SK-N-SH (cell line): ENCODE results near the gene TTC39A. TPM values are rescaled to one million over a fixed set of nuclear protein-coding genes. Genes with fewer than 3 reads are reported as not detected.

Experiments used
- CTCF ChIA-PET: fragments of 300-600, 350-600 bp; formaldehyde crosslinking; extraction: SDS; loops from one replicate; lab custom pipeline; 2021; lab: Yijun Ruan, JAX
- POLR2A ChIA-PET: fragments of 350-600 bp; sonication (Branson Sonifier 250); formaldehyde crosslinking; extraction: SDS; loops from one replicate; lab custom pipeline; 2020; ENCODE audit warnings: antibody characterized with exemption, inconsistent platforms; lab: Yijun Ruan, JAX
- DNase-seq: peaks from one replicate; pipeline ENCODE4 v3.0.0; 2012
- H2AFZ ChIP-seq: fragments of 200-600 bp; sonication (generic); 2 replicates; pipeline ENCODE4 v1.8.1; 2016; ENCODE audit warnings: antibody characterized with exemption, mild to moderate bottlenecking, low read depth
- H3F3A ChIP-seq: fragments of 200-600 bp; sonication (generic); replicated peaks from 2 replicates; pipeline ENCODE3; 2016; ENCODE audit warnings: antibody characterized with exemption, mild to moderate bottlenecking; ENCODE audit not compliant: insufficient read depth
- H3K27ac ChIP-seq, 2 experiments: fragments of 200-500 bp in 1 of 2; fragments of 200-600 bp in 1 of 2; sonication (Bioruptor generic) in 1 of 2; sonication (generic), shearing (Covaris generic) in 1 of 2; 2 replicates each; pipeline versions ENCODE4 v1.5.1 to v1.6.1; 2014 to 2016; ENCODE audit warnings: low read depth in 2 of 2, inconsistent platforms in 1 of 2, low read length in 1 of 2, mild to moderate bottlenecking in 1 of 2, mixed read lengths in 1 of 2
- H3K27me3 ChIP-seq: fragments of 200-600 bp; sonication (generic), shearing (Covaris generic); 2 replicates; pipeline ENCODE4 v1.6.1; 2016; ENCODE audit warnings: mixed run types; ENCODE audit not compliant: insufficient read depth
- H3K36me3 ChIP-seq, 2 experiments: fragments of 200-500 bp in 1 of 2; fragments of 200-600 bp in 1 of 2; sonication (Bioruptor generic) in 1 of 2; sonication (generic) in 1 of 2; replicated peaks in 1 of 2; 2 replicates each; pipeline versions ENCODE3 to v1.5.1; 2014 to 2016; ENCODE audit warnings: low read length in 1 of 2, mild to moderate bottlenecking in 1 of 2; ENCODE audit not compliant: insufficient read depth in 2 of 2, control insufficient read depth in 1 of 2
- H3K4me1 ChIP-seq, 2 experiments: fragments of 200-500 bp in 1 of 2; fragments of 200-600 bp in 1 of 2; sonication (Bioruptor generic) in 1 of 2; sonication (generic), shearing (Covaris generic) in 1 of 2; 2 replicates each; pipeline versions ENCODE4 v1.5.1 to v1.6.1; 2014 to 2016; ENCODE audit warnings: low read depth in 1 of 2, low read length in 1 of 2, mixed run types in 1 of 2; ENCODE audit not compliant: insufficient read depth in 2 of 2, control insufficient read depth in 1 of 2
- H3K4me2 ChIP-seq: fragments of 200-600 bp; sonication (generic), shearing (Covaris generic); 2 replicates; pipeline ENCODE4 v1.6.1; 2017; ENCODE audit warnings: mixed run types
- H3K4me3 ChIP-seq, 2 experiments: fragments of 200-500 bp in 1 of 2; fragments of 200-600 bp in 1 of 2; sonication (Bioruptor generic) in 1 of 2; sonication (generic), shearing (Covaris generic) in 1 of 2; 2 replicates each; pipeline versions ENCODE4 v1.5.1 to v1.8.1; 2014 to 2016; ENCODE audit warnings: low read depth in 2 of 2, inconsistent platforms in 1 of 2, low read length in 1 of 2, mild to moderate bottlenecking in 1 of 2, mixed read lengths in 1 of 2, moderate library complexity in 1 of 2
- H3K79me2 ChIP-seq: fragments of 200-600 bp; sonication (generic); 2 replicates; pipeline ENCODE4 v1.8.1; 2017; ENCODE audit warnings: mild to moderate bottlenecking; ENCODE audit not compliant: insufficient read depth
- H3K9ac ChIP-seq: fragments of 200-600 bp; sonication (generic); 2 replicates; pipeline ENCODE4 v1.6.1; 2017; ENCODE audit warnings: mixed run types
- H3K9me2 ChIP-seq: fragments of 200-600 bp; sonication (generic); 2 replicates; pipeline ENCODE4 v1.6.1; 2017; ENCODE audit warnings: mixed run types
- H3K9me3 ChIP-seq: fragments of 200-600 bp; sonication (generic); 2 replicates; pipeline ENCODE4 v1.6.1; 2017; ENCODE audit warnings: mixed run types, mild to moderate bottlenecking, moderate library complexity
- H4K20me1 ChIP-seq: fragments of 200-600 bp; sonication (generic); 2 replicates; pipeline ENCODE4 v1.6.1; 2017; ENCODE audit warnings: mild to moderate bottlenecking, mixed run types; ENCODE audit not compliant: insufficient read depth
- CHD2 ChIP-seq: fragments of 150-350 bp; IDR thresholded peaks from 2 replicates; pipeline ENCODE4 v1.6.1; 2018; ENCODE audit warnings: low read length; ENCODE audit not compliant: partially characterized antibody
- ELF1 ChIP-seq: IDR thresholded peaks from 2 replicates; pipeline ENCODE4 v1.4.0; 2012
- FOSL2 ChIP-seq: IDR thresholded peaks from 2 replicates; pipeline ENCODE4 v1.4.0; 2012; ENCODE audit warnings: low read depth, mild to moderate bottlenecking, moderate library complexity, borderline replicate concordance
- FOXJ3 ChIP-seq: sonication (generic); formaldehyde crosslinking; IDR thresholded peaks from 2 replicates; pipeline ENCODE4 v1.5.1; 2020; ENCODE audit warnings: mild to moderate bottlenecking, missing genetic modification reagents
- GABPA ChIP-seq: IDR thresholded peaks from 2 replicates; pipeline ENCODE4 v1.4.0; 2012; ENCODE audit warnings: low read depth, mild to moderate bottlenecking
- GATA2 ChIP-seq: sonication (generic); formaldehyde crosslinking; IDR thresholded peaks from 2 replicates; pipeline ENCODE4 v1.5.0; 2020; ENCODE audit warnings: mild to moderate bottlenecking, missing genetic modification reagents
- MEF2A ChIP-seq: IDR thresholded peaks from 2 replicates; pipeline ENCODE4 v1.4.0; 2012; ENCODE audit warnings: low read depth, borderline replicate concordance
- MXI1 ChIP-seq: IDR thresholded peaks from 2 replicates; pipeline ENCODE4 v1.6.1; 2012; ENCODE audit warnings: mild to moderate bottlenecking, low read depth, low read length, improper control_type of control experiment
- NFIC ChIP-seq: IDR thresholded peaks from 2 replicates; pipeline ENCODE4 v1.4.0; 2012; ENCODE audit warnings: borderline replicate concordance
- RAD21 ChIP-seq: IDR thresholded peaks from 2 replicates; pipeline ENCODE4 v1.6.1; 2012; ENCODE audit warnings: mild to moderate bottlenecking, low read length
- REST ChIP-seq: IDR thresholded peaks from 2 replicates; pipeline ENCODE4 v1.6.1; 2012; ENCODE audit warnings: mild to moderate bottlenecking, low read depth, low read length, moderate library complexity
- RFX5 ChIP-seq: IDR thresholded peaks from 2 replicates; pipeline ENCODE4 v1.6.1; 2012; ENCODE audit warnings: mild to moderate bottlenecking, improper control_type of control experiment, low read length
- SMC3 ChIP-seq: IDR thresholded peaks from 2 replicates; pipeline ENCODE4 v1.6.1; 2012; ENCODE audit warnings: low read depth, low read length, improper control_type of control experiment
- TCF12 ChIP-seq: IDR thresholded peaks from 2 replicates; pipeline ENCODE4 v1.4.0; 2012
- TEAD4 ChIP-seq: IDR thresholded peaks from 2 replicates; pipeline ENCODE4 v1.4.0; 2012; ENCODE audit warnings: mild to moderate bottlenecking, borderline replicate concordance; ENCODE audit not compliant: insufficient read depth
- USF2 ChIP-seq: fragments of 150-350 bp; IDR thresholded peaks from 2 replicates; pipeline ENCODE4 v1.6.1; 2017; ENCODE audit warnings: antibody characterized with exemption, low read length, low read depth, borderline replicate concordance
- ZBTB33 ChIP-seq: IDR thresholded peaks from 2 replicates; pipeline ENCODE4 v1.4.0; 2012; ENCODE audit warnings: low read depth, borderline replicate concordance
- WGBS: methylation state at CpG from one replicate; pipeline ENCODE4 v1.1.6; 2017; ENCODE audit warnings: low lambda C conversion rate; 5-methylcytosine and 5-hydroxymethylcytosine counted together
- polyA plus RNA-seq, 3 experiments: library from polyadenylated mRNA; depleted of rRNA; stranded (reverse); fragments of >200 nt; gene quantifications; 2 replicates each; pipeline ENCODE4 v1.2.3, GENCODE V29; 2012
- TF ChIP-seq, protein P1 (sequence below): IDR thresholded peaks from 2 replicates; pipeline ENCODE4 v1.4.0; 2012; ENCODE audit warnings: low read depth, borderline replicate concordance
- TF ChIP-seq, protein P2 (sequence below): IDR thresholded peaks from 2 replicates; pipeline ENCODE4; 2012

TTC39A gene
- polyA plus RNA-seq, 1 of the 3 experiments (the other 2 are of a cell fraction), result 0.97 TPM

GRCh38 chr1:51249445-51249844 lies 80.9 kb downstream of the TTC39A start:
- DNase-seq, result no peak
- H3K9me3 ChIP-seq, result no peaks in the 10 kb centered on the region
- peaks cover 100% of the 10 kb centered on the region for H4K20me1 ChIP-seq
- no peak overlapping the region for H3K4me2 ChIP-seq
- no peaks in the 10 kb centered on the region for H3K36me3 ChIP-seq
- H3F3A ChIP-seq, result peaks cover 3% of the 10 kb centered on the region
- TF ChIP-seq RFX5 (no peak), RAD21 (no peak), GATA2 (no peak), REST (no peak), FOSL2 (no peak), MXI1 (no peak), GABPA (no peak), SMC3 (no peak), FOXJ3 (CRISPR knock-in tag) (no peak), MEF2A (no peak)
- TF ChIP-seq, protein P1, sequence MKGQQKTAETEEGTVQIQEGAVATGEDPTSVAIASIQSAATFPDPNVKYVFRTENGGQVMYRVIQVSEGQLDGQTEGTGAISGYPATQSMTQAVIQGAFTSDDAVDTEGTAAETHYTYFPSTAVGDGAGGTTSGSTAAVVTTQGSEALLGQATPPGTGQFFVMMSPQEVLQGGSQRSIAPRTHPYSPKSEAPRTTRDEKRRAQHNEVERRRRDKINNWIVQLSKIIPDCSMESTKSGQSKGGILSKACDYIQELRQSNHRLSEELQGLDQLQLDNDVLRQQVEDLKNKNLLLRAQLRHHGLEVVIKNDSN, result no peak
- peaks cover 100% of the 10 kb centered on the region for H3K79me2 ChIP-seq
- no peak overlapping the region for H3K9ac ChIP-seq
- H3K27me3 ChIP-seq, result no peaks in the 10 kb centered on the region
- no peak overlapping the region for H3K4me3 ChIP-seq
- no peak overlapping the region for H2AFZ ChIP-seq
- ChIA-PET POLR2A (no interaction called here), CTCF (no interaction called here)
- 94% methylated on average over 1 of the region's 1 CpG for WGBS
- H3K9me2 ChIP-seq, result no peaks in the 10 kb centered on the region
- no peaks in the 10 kb centered on the region; a peak in 1 of 4 replicates for H3K4me1 ChIP-seq
- H3K27ac ChIP-seq, result no peak overlapping the region

DNA sequence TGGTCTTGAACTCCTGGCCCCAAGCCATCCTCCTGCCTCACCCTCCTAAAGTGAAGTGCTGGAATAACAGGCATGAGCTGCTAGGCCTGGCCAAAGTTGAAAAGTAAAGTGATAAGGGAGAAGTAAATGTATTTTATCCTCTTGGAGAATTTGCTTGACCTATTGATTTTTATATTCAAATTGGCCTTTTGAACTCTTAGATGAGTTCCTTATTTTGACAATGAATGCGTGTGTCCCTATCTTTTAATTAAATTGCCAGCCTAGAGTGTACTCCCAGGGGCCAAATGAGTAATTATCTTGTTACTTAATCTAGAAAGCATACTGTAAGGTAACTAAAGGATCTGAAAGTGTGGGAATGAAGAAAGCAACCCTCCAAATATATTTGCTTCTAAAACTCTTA lies 82.9 kb downstream of the TTC39A start:
- no peak overlapping the region for H3K9ac ChIP-seq
- H3K36me3 ChIP-seq, result no peaks in the 10 kb centered on the region
- H3K27me3 ChIP-seq, result no peaks in the 10 kb centered on the region
- no peak overlapping the region for H3K4me3 ChIP-seq
- 91% methylated on average over 1 of the region's 1 CpG for WGBS
- H4K20me1 ChIP-seq, result peaks cover 100% of the 10 kb centered on the region
- no peaks in the 10 kb centered on the region for H3F3A ChIP-seq
- H2AFZ ChIP-seq, result no peak overlapping the region
- no peak for DNase-seq
- H3K79me2 ChIP-seq, result peaks cover 100% of the 10 kb centered on the region
- H3K9me3 ChIP-seq, result no peaks in the 10 kb centered on the region
- no peaks in the 10 kb centered on the region; a peak in 1 of 4 replicates for H3K4me1 ChIP-seq
- H3K9me2 ChIP-seq, result no peaks in the 10 kb centered on the region
- TF ChIP-seq, protein P1, result no peak
- TF ChIP-seq, protein P2, sequence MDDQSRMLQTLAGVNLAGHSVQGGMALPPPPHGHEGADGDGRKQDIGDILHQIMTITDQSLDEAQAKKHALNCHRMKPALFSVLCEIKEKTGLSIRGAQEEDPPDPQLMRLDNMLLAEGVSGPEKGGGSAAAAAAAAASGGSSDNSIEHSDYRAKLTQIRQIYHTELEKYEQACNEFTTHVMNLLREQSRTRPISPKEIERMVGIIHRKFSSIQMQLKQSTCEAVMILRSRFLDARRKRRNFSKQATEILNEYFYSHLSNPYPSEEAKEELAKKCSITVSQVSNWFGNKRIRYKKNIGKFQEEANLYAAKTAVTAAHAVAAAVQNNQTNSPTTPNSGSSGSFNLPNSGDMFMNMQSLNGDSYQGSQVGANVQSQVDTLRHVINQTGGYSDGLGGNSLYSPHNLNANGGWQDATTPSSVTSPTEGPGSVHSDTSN, result no peak
- TF ChIP-seq NFIC (no peak), MXI1 (no peak), TCF12 (no peak), FOXJ3 (CRISPR knock-in tag) (no peak), MEF2A (no peak), USF2 (no peak), RAD21 (no peak), GABPA (no peak), TEAD4 (no peak), CHD2 (no peak), ELF1 (no peak), ZBTB33 (no peak)
- H3K27ac ChIP-seq, result no peak overlapping the region
- ChIA-PET POLR2A (no interaction called here), CTCF (no interaction called here)
- H3K4me2 ChIP-seq, result no peak overlapping the region
